HEK293 (cell line): ENCODE measurements around the gene MAGI1.

Experiments used
- CTCF ChIA-PET: fragments of 350-600 bp; formaldehyde crosslinking; extraction: SDS; loops from one replicate; lab custom pipeline; 2021; ENCODE audit warnings: antibody characterized with exemption; lab: Yijun Ruan, JAX
- POLR2A ChIA-PET: fragments of 300-600 bp; formaldehyde crosslinking; extraction: SDS; loops from one replicate; lab custom pipeline; 2020; ENCODE audit warnings: antibody characterized with exemption, inconsistent platforms; lab: Yijun Ruan, JAX
- H3K27ac ChIP-seq: fragments of 200-500 bp; sonication (Bioruptor generic); 2 replicates; pipeline ENCODE4 v1.5.1; 2014; ENCODE audit warnings: low read depth, low read length, control low read depth, inconsistent platforms; ENCODE audit errors: extremely low read depth
- H3K36me3 ChIP-seq, 2 experiments: fragments of 200-500 bp in 1 of 2; sonication (Bioruptor generic) in 1 of 2; 1 replicate in 1 of 2; 2 replicates in 1 of 2; pipeline ENCODE4 v1.5.1; 2014 to 2017; ENCODE audit warnings: inconsistent platforms in 2 of 2, low read length in 2 of 2; ENCODE audit not compliant: control insufficient read depth in 2 of 2, insufficient read depth in 1 of 2
- H3K4me1 ChIP-seq: fragments of 200-500 bp; sonication (Bioruptor generic); 2 replicates; pipeline ENCODE4 v1.5.1; 2014; ENCODE audit warnings: mild to moderate bottlenecking, low read length, inconsistent platforms; ENCODE audit not compliant: control insufficient read depth, insufficient read depth
- H3K4me3 ChIP-seq: 2 replicates; pipeline ENCODE4 v1.5.1; 2011; ENCODE audit warnings: low read depth, mild to moderate bottlenecking, control low read depth, low read length, moderate library complexity
- H3K9me3 ChIP-seq: fragments of 200-500 bp; sonication (Bioruptor generic); 2 replicates; pipeline ENCODE4 v1.5.1; 2014; ENCODE audit warnings: low read depth, low read length, inconsistent platforms; ENCODE audit not compliant: control insufficient read depth, insufficient read depth
- HIC1 ChIP-seq: fragments of 450-650 bp; formaldehyde crosslinking; IDR thresholded peaks from 2 replicates; pipeline ENCODE4 v1.5.1; 2016; ENCODE audit warnings: missing biosample characterization, missing genetic modification characterization
- MYNN ChIP-seq: fragments of 450-650 bp; formaldehyde crosslinking; IDR thresholded peaks from 2 replicates; pipeline ENCODE4 v1.5.1; 2016; ENCODE audit warnings: missing biosample characterization, missing genetic modification characterization, borderline replicate concordance
- PRDM1 ChIP-seq: fragments of 450-650 bp; formaldehyde crosslinking; IDR thresholded peaks from 2 replicates; pipeline ENCODE4; 2016; ENCODE audit warnings: missing biosample characterization, missing genetic modification characterization
- SP2 ChIP-seq: fragments of 450-650 bp; formaldehyde crosslinking; IDR thresholded peaks from 2 replicates; pipeline ENCODE4 v1.5.1; 2016; ENCODE audit warnings: missing biosample characterization, missing genetic modification characterization
- SP7 ChIP-seq: fragments of 450-650 bp; formaldehyde crosslinking; IDR thresholded peaks from 2 replicates; pipeline ENCODE4 v1.5.1; 2016; ENCODE audit warnings: missing biosample characterization, missing genetic modification characterization
- TRIM28 ChIP-seq: IDR thresholded peaks from 2 replicates; pipeline ENCODE4 v1.6.1; 2011; ENCODE audit warnings: low read length, control low read depth, borderline replicate concordance
- ZBTB11 ChIP-seq: fragments of 450-650 bp; formaldehyde crosslinking; conservative IDR thresholded peaks from 2 replicates; pipeline ENCODE4 v1.5.1; 2016; ENCODE audit warnings: low read depth, missing biosample characterization, missing genetic modification characterization
- ZBTB21 ChIP-seq: fragments of 450-650 bp; formaldehyde crosslinking; IDR thresholded peaks from 2 replicates; pipeline ENCODE4 v1.5.1; 2017; ENCODE audit warnings: missing biosample characterization, missing genetic modification characterization
- ZNF121 ChIP-seq: fragments of 450-650 bp; formaldehyde crosslinking; IDR thresholded peaks from 2 replicates; pipeline ENCODE4 v1.5.1; 2016; ENCODE audit warnings: missing biosample characterization, missing genetic modification characterization
- ZNF132 ChIP-seq: fragments of 450-650 bp; formaldehyde crosslinking; IDR thresholded peaks from 2 replicates; pipeline ENCODE4 v1.5.1; 2017; ENCODE audit warnings: missing biosample characterization, missing genetic modification characterization, borderline replicate concordance
- ZNF133 ChIP-seq: fragments of 450-650 bp; formaldehyde crosslinking; IDR thresholded peaks from 2 replicates; pipeline ENCODE4 v1.5.1; 2016; ENCODE audit warnings: missing biosample characterization, missing genetic modification characterization
- ZNF311 ChIP-seq: fragments of 450-650 bp; formaldehyde crosslinking; IDR thresholded peaks from 2 replicates; pipeline ENCODE4 v1.5.1; 2017; ENCODE audit warnings: missing biosample characterization, missing genetic modification characterization, borderline replicate concordance
- ZNF513 ChIP-seq: fragments of 450-650 bp; IDR thresholded peaks from 2 replicates; pipeline ENCODE4 v1.5.1; 2018; ENCODE audit warnings: missing biosample characterization, missing genetic modification characterization
- ZNF645 ChIP-seq: fragments of 450-650 bp; formaldehyde crosslinking; IDR thresholded peaks from 2 replicates; pipeline ENCODE4; 2016; ENCODE audit warnings: missing biosample characterization, missing genetic modification characterization
- ZNF654 ChIP-seq: fragments of 450-650 bp; formaldehyde crosslinking; IDR thresholded peaks from 2 replicates; pipeline ENCODE4 v1.5.1; 2016; ENCODE audit warnings: low read depth, missing biosample characterization, missing genetic modification characterization
- ZNF791 ChIP-seq: fragments of 450-650 bp; formaldehyde crosslinking; IDR thresholded peaks from 2 replicates; pipeline ENCODE4 v1.5.1; 2016; ENCODE audit warnings: missing biosample characterization, missing genetic modification characterization
- ZNF843 ChIP-seq: fragments of 450-650 bp; formaldehyde crosslinking; IDR thresholded peaks from 2 replicates; pipeline ENCODE4 v1.5.1; 2016; ENCODE audit warnings: missing biosample characterization, missing genetic modification characterization
- ZSCAN23 ChIP-seq: fragments of 450-650 bp; formaldehyde crosslinking; IDR thresholded peaks from 2 replicates; pipeline ENCODE4 v1.5.1; 2016; ENCODE audit warnings: missing biosample characterization, missing genetic modification characterization

Gene MAGI1

GRCh38 chr3:65984975-65985374, 53.7 kb downstream of the MAGI1 start:
- Histone ChIP-seq H3K4me1 (no peaks in the 10 kb centered on the region), H3K9me3 (no peaks in the 10 kb centered on the region), H3K27ac (no peak overlapping the region), H3K4me3 (no peak overlapping the region), H3K36me3 (no peaks in the 10 kb centered on the region)
- POLR2A ChIA-PET, result no interaction called here
- CTCF ChIA-PET, result no interaction called here
- TF ChIP-seq ZNF843 (tag by site-specific recombination) (no peak), ZBTB21 (no peak)

GRCh38 chr3:65983100-65983499, 55.6 kb downstream of the MAGI1 start:
- Histone ChIP-seq H3K4me1 (no peaks in the 10 kb centered on the region), H3K9me3 (no peaks in the 10 kb centered on the region), H3K4me3 (no peak overlapping the region), H3K36me3 (no peaks in the 10 kb centered on the region), H3K27ac (no peak overlapping the region)
- POLR2A ChIA-PET, result no interaction called here
- no peak for TF ChIP-seq ZNF791 (tag by site-specific recombination)
- no peak for TF ChIP-seq ZBTB11 (tag by site-specific recombination)
- TF ChIP-seq ZSCAN23, result no peak
- TF ChIP-seq ZNF654 (tag by site-specific recombination), result no peak
- 0 out of 2 replicates have a peak, but pooled peaks have one; percentile 28 for TF ChIP-seq ZNF121 (tag by site-specific recombination)
- no peak for TF ChIP-seq ZNF132 (tag by site-specific recombination)
- TF ChIP-seq ZNF843 (tag by site-specific recombination), result no peak
- no peak for TF ChIP-seq PRDM1 (tag by site-specific recombination)
- TF ChIP-seq ZNF513 (tag by site-specific recombination), result no peak
- CTCF ChIA-PET, result no interaction called here

- Histone ChIP-seq H3K36me3 (no peaks in the 10 kb centered on the region), H3K4me3 (no peak overlapping the region), H3K9me3 (no peaks in the 10 kb centered on the region), H3K27ac (no peak overlapping the region), H3K4me1 (no peaks in the 10 kb centered on the region)
- POLR2A ChIA-PET, result no interaction called here
- CTCF ChIA-PET, result interaction anchor here (1.3 kb wide), 1 partner anchor 16 kb away, joined by 4 read pairs; no protein-coding TSS in a partner anchor
- no peak for TF ChIP-seq ZNF645
- no peak for TF ChIP-seq ZNF133 (tag by site-specific recombination)
- TF ChIP-seq HIC1 (tag by site-specific recombination), result no peak
- no peak for TF ChIP-seq TRIM28
- TF ChIP-seq MYNN (tag by site-specific recombination), result no peak
- TF ChIP-seq SP7 (tag by site-specific recombination), result no peak
- no peak for TF ChIP-seq SP2 (tag by site-specific recombination)
- no peak for TF ChIP-seq ZNF311 (tag by site-specific recombination)
Measured at GRCh38 chr3:65979731-65980130, 59.0 kb downstream of the MAGI1 start.
